ENCODE data around the gene GOLGA3. TPM values are rescaled to one million over a fixed set of nuclear protein-coding genes. Genes with fewer than 3 reads are reported as not detected.
"Not testable (repeated sequence)": the region's sequence is repeated elsewhere in the genome, so short reads cannot be mapped to it uniquely, and the experiment has no call there.

GOLGA3 gene
- total RNA-seq, 2 donors from 2014 or later = 99.1 to 109 TPM

DNA sequence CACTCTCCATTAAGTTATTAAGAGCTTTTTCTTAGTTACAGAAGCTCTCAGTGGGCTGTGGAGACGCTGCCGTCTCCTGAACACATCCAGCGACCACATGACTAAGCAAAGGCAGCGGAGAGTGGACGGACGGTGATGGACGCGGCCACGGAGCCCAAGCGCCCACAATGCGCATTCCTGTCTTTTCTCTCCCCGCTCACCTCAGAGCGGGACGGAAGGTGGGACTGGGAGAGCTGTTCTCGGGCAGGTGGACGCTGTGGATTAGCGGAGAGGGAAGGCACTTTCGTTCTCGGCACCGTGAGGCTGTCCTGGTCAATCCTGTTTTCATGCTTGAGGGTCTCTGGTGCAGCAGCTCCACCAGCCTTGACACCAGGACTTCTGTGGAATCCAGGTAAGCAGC lies 64.4 kb downstream of the GOLGA3 start:
- no peaks in the 10 kb centered on the region for H3K27me3 ChIP-seq (replicated peaks; ENCODE audit: insufficient read depth)
- H3K4me1 ChIP-seq (replicated peaks) = peaks cover 4% of the 10 kb centered on the region
- 95% methylated on average over 20 of the region's 20 CpGs for whole genome bisulfite sequencing
- no peaks in the 10 kb centered on the region for H3K36me3 ChIP-seq
- no peaks in the 10 kb centered on the region for H3K9me3 ChIP-seq
- no peak overlapping the region for H3K27ac ChIP-seq
- TF ChIP-seq CTCF (IDR thresholded peaks at IDR 0.05) (no peak), POLR2A (IDR thresholded peaks at IDR 0.05) (no peak), POLR2AphosphoS5 (IDR thresholded peaks at IDR 0.05) (no peak)
- H3K4me3 ChIP-seq = no peak overlapping the region
- no peak for DNase-seq (ENCODE audit: low spot score)
- intact Hi-C loops (cut with DNase I) = loop anchor here (10.0 kb wide), 1 partner anchor 141 kb away; no protein-coding TSS in a partner anchor

GRCh38 chr12:132761921-132762583 lies 66.6 kb downstream of the GOLGA3 start:
- Histone ChIP-seq H3K36me3 (no peaks in the 10 kb centered on the region), H3K27ac (peak overlapping the region; percentile 89 to 94), H3K4me1 (replicated peaks) (peaks cover 4% of the 10 kb centered on the region), H3K4me3 (peak overlapping the region; percentile 49 to 94), H3K9me3 (no peaks in the 10 kb centered on the region), H3K27me3 (replicated peaks; ENCODE audit: insufficient read depth) (no peaks in the 10 kb centered on the region)
- peak; percentile 82 for DNase-seq (ENCODE audit: low spot score)
- TF ChIP-seq POLR2AphosphoS5 (IDR thresholded peaks at IDR 0.05) (peak; percentile 55), POLR2A (IDR thresholded peaks at IDR 0.05) (peak; percentile 70), CTCF (IDR thresholded peaks at IDR 0.05) (peak in 3 of 4 experiments; percentile 14 to 37 (median 32))
- under 1% methylated on average over 58 of the region's 89 CpGs for WGBS
- intact Hi-C loops (cut with DNase I) = loop anchor here (10.0 kb wide), 1 partner anchor 143 kb away; no protein-coding TSS in a partner anchor

DNA sequence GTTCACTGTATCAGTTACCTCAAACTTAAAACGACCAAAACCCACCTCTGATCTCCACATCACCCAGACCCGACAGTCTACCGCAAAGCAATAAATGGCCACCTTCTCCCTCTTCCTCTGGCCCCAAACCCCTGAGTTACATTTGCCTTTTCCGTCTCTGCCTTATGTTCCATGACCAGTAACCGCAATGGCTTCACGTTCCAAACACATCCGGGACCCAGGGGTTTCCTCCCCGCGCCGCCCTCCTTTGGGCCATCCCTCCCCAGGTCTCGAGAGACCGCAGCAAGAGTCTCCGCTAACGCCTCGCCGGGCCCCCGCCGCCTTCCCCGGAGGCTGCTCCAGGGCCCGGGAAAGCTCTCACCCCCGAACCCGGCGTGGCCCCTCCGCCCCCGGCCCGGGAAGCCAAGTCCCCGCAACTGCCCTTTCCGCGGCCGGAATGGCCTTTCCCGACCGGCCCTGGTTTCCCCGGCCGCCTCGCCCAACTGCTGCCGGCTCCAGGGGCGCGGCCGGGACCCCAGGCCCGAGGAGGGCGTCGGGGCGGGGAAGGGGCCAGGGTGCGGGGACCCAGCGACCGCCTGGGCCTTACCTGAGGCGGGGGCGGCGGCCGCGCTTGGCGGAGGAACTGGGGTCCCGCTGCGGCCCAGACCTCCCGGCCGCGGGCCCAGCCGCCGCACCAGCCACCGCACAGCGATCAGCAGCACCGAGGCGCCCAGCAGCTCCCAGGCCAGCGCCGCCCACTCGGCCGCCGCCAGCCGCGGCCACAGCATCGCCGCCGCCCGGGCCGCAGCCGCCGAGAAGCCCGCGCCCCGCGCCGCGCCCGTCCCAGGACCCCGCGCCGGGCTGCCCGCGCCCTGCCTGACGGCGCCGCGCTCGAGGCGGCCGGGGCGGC lies 67.4 kb downstream of the GOLGA3 start, which contains the start of gene ANKLE2:
ANKLE2 (minus strand) TSS at position 801 of the 889 bp plus-strand sequence; CDS start at position 767, 34 bp downstream.
- Histone ChIP-seq H3K36me3 (no peaks in the 10 kb centered on the region), H3K27ac (peak within 1 kb of the TSS; percentile 89 to 94), H3K9me3 (no peaks in the 10 kb centered on the region), H3K4me3 (peak within 1 kb of the TSS; percentile 90 to 94), H3K27me3 (replicated peaks; ENCODE audit: insufficient read depth) (no peaks in the 10 kb centered on the region), H3K4me1 (replicated peaks) (peaks cover 4% of the 10 kb centered on the region)
- no peak for DNase-seq (ENCODE audit: low spot score)
- WGBS = under 1% methylated on average over 71 of the region's 97 CpGs
- intact Hi-C loops (cut with DNase I) = loop anchor here (10.0 kb wide), 1 partner anchor 144 kb away; no protein-coding TSS in a partner anchor
- TF ChIP-seq POLR2A (IDR thresholded peaks at IDR 0.05) = peak; percentile 22
- TF ChIP-seq CTCF (IDR thresholded peaks at IDR 0.05) = no peak

GRCh38 chr12:132759359-132759758 lies 69.3 kb downstream of the GOLGA3 start:
- WGBS = 79% methylated on average over 8 of the region's 8 CpGs
- no peaks in the 10 kb centered on the region for H3K27me3 ChIP-seq (replicated peaks; ENCODE audit: insufficient read depth)
- no peaks in the 10 kb centered on the region for H3K36me3 ChIP-seq
- no peaks in the 10 kb centered on the region for H3K9me3 ChIP-seq
- H3K4me1 ChIP-seq (replicated peaks) = peaks cover 4% of the 10 kb centered on the region
- DNase-seq (ENCODE audit: low spot score) = no peak
- no peak for TF ChIP-seq POLR2AphosphoS5 (IDR thresholded peaks at IDR 0.05)
- intact Hi-C loops (cut with DNase I) = no loop called here
- no peak overlapping the region for H3K4me3 ChIP-seq
- H3K27ac ChIP-seq = no peak overlapping the region

GRCh38 chr12:132758825-132759224 lies 69.8 kb downstream of the GOLGA3 start:
- H3K4me1 ChIP-seq (replicated peaks); H3K27ac ChIP-seq; intact Hi-C loops (cut with DNase I); DNase-seq (ENCODE audit: low spot score); H3K9me3 ChIP-seq; H3K4me3 ChIP-seq; H3K36me3 ChIP-seq; H3K27me3 ChIP-seq (replicated peaks; ENCODE audit: insufficient read depth): not testable (repeated sequence)
- WGBS = 89% methylated on average over 21 of the region's 28 CpGs
